H1 (cell line): ENCODE results near the gene IL2RG. TPM values are rescaled to one million over a fixed set of nuclear protein-coding genes. Genes with fewer than 3 reads are reported as not detected.

Source experiments
- CTCF ChIA-PET: fragments of 300-600 bp; sonication (Branson Sonifier 250); formaldehyde crosslinking; loops from one replicate; lab custom pipeline; 2021; ENCODE audit not compliant: partially characterized antibody; lab: Charles Lee
- POLR2A ChIA-PET: fragments of 300-600 bp; sonication (Branson Sonifier 250); formaldehyde crosslinking; loops from one replicate; lab custom pipeline; 2021; ENCODE audit warnings: inconsistent platforms; ENCODE audit not compliant: partially characterized antibody; lab: Charles Lee
- DNase-seq, 2 experiments: peaks; one replicate each; pipeline versions ENCODE4 v3.0.0 to v3.0.0-alpha.2; 2010 to 2022; ENCODE audit warnings: low spot score in 2 of 2, low read depth in 1 of 2, mixed read lengths in 1 of 2
- FAIRE-seq: peaks from 2 replicates; lab custom pipeline; 2011; peaks lifted over from hg19 to GRCh38; lab: Jason Lieb, UNC
- H2AFZ ChIP-seq: 2 replicates; pipeline ENCODE4 v1.8.1; 2012; ENCODE audit warnings: low read length, inconsistent platforms
- H2AK5ac ChIP-seq: 2 replicates; pipeline ENCODE4 v1.6.1; 2013; ENCODE audit warnings: low read depth, low read length
- H2BK120ac ChIP-seq: replicated peaks from 2 replicates; pipeline ENCODE3; 2013; ENCODE audit warnings: low read depth, low read length, inconsistent platforms
- H2BK12ac ChIP-seq: 2 replicates; pipeline ENCODE4 v1.6.1; 2013; ENCODE audit warnings: low read depth, low read length
- H2BK15ac ChIP-seq: 2 replicates; pipeline ENCODE4 v1.6.1; 2013; ENCODE audit warnings: low read length
- H2BK20ac ChIP-seq: 2 replicates; pipeline ENCODE4 v1.6.1; 2013; ENCODE audit warnings: low read length
- H2BK5ac ChIP-seq: 2 replicates; pipeline ENCODE4 v1.6.1; 2013; ENCODE audit warnings: low read depth, low read length
- H3K14ac ChIP-seq: 2 replicates; pipeline ENCODE4 v1.6.1; 2013; ENCODE audit warnings: inconsistent platforms; ENCODE audit not compliant: insufficient read length
- H3K18ac ChIP-seq: 2 replicates; pipeline ENCODE4 v1.6.1; 2013; ENCODE audit warnings: low read length; ENCODE audit errors: extremely low read depth
- H3K23ac ChIP-seq: 2 replicates; pipeline ENCODE4 v1.6.1; 2013; ENCODE audit warnings: inconsistent platforms; ENCODE audit not compliant: insufficient read length
- H3K23me2 ChIP-seq: 2 replicates; pipeline ENCODE4 v1.6.1; 2013; ENCODE audit warnings: low read depth, low read length
- H3K27ac ChIP-seq: 2 replicates; pipeline ENCODE4 v1.6.1; 2011; ENCODE audit warnings: low read depth, low read length, inconsistent platforms
- H3K27me3 ChIP-seq, 4 experiments: replicated peaks in 1 of 4; 1 replicate in 1 of 4; 2 replicates in 3 of 4; pipeline versions ENCODE4 v1.6.1 to v1.8.1; 2011 to 2013; ENCODE audit warnings: low read length in 3 of 4, mild to moderate bottlenecking in 3 of 4, inconsistent platforms in 2 of 4, mixed read lengths in 2 of 4, moderate library complexity in 1 of 4; ENCODE audit not compliant: control insufficient read depth in 3 of 4, insufficient read depth in 3 of 4; ENCODE audit errors: extremely low read depth in 1 of 4
- H3K36me3 ChIP-seq, 4 experiments: 2 replicates each; pipeline versions ENCODE4 v1.6.1 to v1.8.1; 2011 to 2013; ENCODE audit warnings: mild to moderate bottlenecking in 4 of 4, low read length in 3 of 4, moderate library complexity in 2 of 4, control low read depth in 1 of 4, inconsistent platforms in 1 of 4; ENCODE audit not compliant: insufficient read depth in 4 of 4, control insufficient read depth in 2 of 4
- H3K4ac ChIP-seq: replicated peaks from 2 replicates; pipeline ENCODE3; 2013; ENCODE audit warnings: low read length, low read depth, mixed read lengths, inconsistent platforms; ENCODE audit not compliant: insufficient read length
- H3K4me1 ChIP-seq, 4 experiments: replicated peaks in 1 of 4; 1 replicate in 1 of 4; 2 replicates in 3 of 4; pipeline versions ENCODE4 v1.6.1 to v1.8.1; 2011 to 2013; ENCODE audit warnings: low read length in 3 of 4, inconsistent platforms in 2 of 4, mixed read lengths in 1 of 4; ENCODE audit not compliant: insufficient read depth in 4 of 4, control insufficient read depth in 3 of 4
- H3K4me2 ChIP-seq, 2 experiments: 2 replicates each; pipeline versions ENCODE4 v1.6.1 to v1.8.1; 2011 to 2013; ENCODE audit warnings: low read depth in 2 of 2, low read length in 2 of 2, control low read depth in 1 of 2, inconsistent platforms in 1 of 2, mild to moderate bottlenecking in 1 of 2; ENCODE audit not compliant: insufficient read depth in 1 of 2
- H3K4me3 ChIP-seq, 4 experiments: fragments of 200-600, 300-600 bp in 1 of 4; sonication (generic), shearing (Covaris generic), sonication (Bioruptor Twin) in 1 of 4; 2 replicates each; pipeline versions ENCODE4 v1.5.1 to v1.8.1; 2011 to 2016; ENCODE audit warnings: low read length in 4 of 4, low read depth in 3 of 4, control low read depth in 2 of 4, inconsistent platforms in 2 of 4, mild to moderate bottlenecking in 2 of 4, mixed read lengths in 1 of 4, moderate library complexity in 1 of 4; ENCODE audit not compliant: insufficient read depth in 2 of 4; ENCODE audit errors: extremely low read depth in 1 of 4
- H3K56ac ChIP-seq: replicated peaks from 2 replicates; pipeline ENCODE3; 2013; ENCODE audit warnings: low read depth, mild to moderate bottlenecking, mixed read lengths, low read length, inconsistent platforms; ENCODE audit not compliant: insufficient read length
- H3K79me1 ChIP-seq: 2 replicates; pipeline ENCODE4 v1.6.1; 2013; ENCODE audit warnings: low read depth, low read length, control low read depth
- H3K79me2 ChIP-seq, 2 experiments: 2 replicates each; pipeline versions ENCODE4 v1.6.1 to v1.8.1; 2012 to 2013; ENCODE audit warnings: low read length in 2 of 2, mild to moderate bottlenecking in 2 of 2, inconsistent platforms in 1 of 2; ENCODE audit not compliant: insufficient read depth in 2 of 2, control insufficient read depth in 1 of 2
- H3K9ac ChIP-seq, 4 experiments: replicated peaks in 1 of 4; 1 replicate in 1 of 4; 2 replicates in 3 of 4; pipeline versions ENCODE4 v1.6.1 to v1.8.1; 2011 to 2013; ENCODE audit warnings: low read depth in 3 of 4, low read length in 3 of 4, control low read depth in 2 of 4, mild to moderate bottlenecking in 2 of 4, moderate library complexity in 2 of 4, inconsistent platforms in 1 of 4; ENCODE audit errors: extremely low read depth in 1 of 4
- H3K9me3 ChIP-seq, 2 experiments: 2 replicates each; pipeline versions ENCODE4 v1.6.1 to v1.8.1; 2012 to 2013; ENCODE audit warnings: mild to moderate bottlenecking in 2 of 2, moderate library complexity in 2 of 2, control low read depth in 1 of 2, inconsistent platforms in 1 of 2, low read depth in 1 of 2, low read length in 1 of 2, mixed read lengths in 1 of 2; ENCODE audit not compliant: insufficient read depth in 2 of 2
- H4K20me1 ChIP-seq, 2 experiments: replicated peaks in 1 of 2; 2 replicates each; pipeline versions ENCODE3 to v1.8.1; 2011 to 2013; ENCODE audit warnings: inconsistent platforms in 2 of 2, low read length in 2 of 2, mild to moderate bottlenecking in 1 of 2; ENCODE audit not compliant: insufficient read depth in 2 of 2, control insufficient read depth in 1 of 2
- H4K5ac ChIP-seq: 2 replicates; pipeline ENCODE4 v1.6.1; 2013; ENCODE audit warnings: low read length, low read depth, mixed read lengths, inconsistent platforms; ENCODE audit not compliant: insufficient read length
- H4K8ac ChIP-seq: 2 replicates; pipeline ENCODE4 v1.8.0; 2013; ENCODE audit warnings: mild to moderate bottlenecking, moderate library complexity, low read length, inconsistent platforms; ENCODE audit not compliant: insufficient read depth; ENCODE audit errors: extremely low read depth
- H4K91ac ChIP-seq: replicated peaks from 2 replicates; pipeline ENCODE3; 2013; ENCODE audit warnings: low read length, mixed read lengths, inconsistent platforms; ENCODE audit not compliant: insufficient read length
- CBX8 ChIP-seq: fragments of 300-800, 300-1000 bp; sonication (generic); IDR thresholded peaks from 2 replicates; pipeline ENCODE4 v1.7.1; 2016; ENCODE audit warnings: low read depth, low read length, borderline replicate concordance
- CHD1 ChIP-seq: IDR thresholded peaks from 2 replicates; pipeline ENCODE4 v1.6.1; 2012; ENCODE audit warnings: low read depth, low read length, improper control_type of control experiment
- CREB1 ChIP-seq: IDR thresholded peaks from 2 replicates; pipeline ENCODE4 v1.6.1; 2012; ENCODE audit warnings: inconsistent platforms
- CTBP2 ChIP-seq: IDR thresholded peaks from 2 replicates; pipeline ENCODE4 v1.7.0; 2011; ENCODE audit warnings: borderline replicate concordance, mild to moderate bottlenecking, moderate library complexity, mixed read lengths, low read length; ENCODE audit not compliant: insufficient read depth, insufficient read length
- PHF8 ChIP-seq: fragments of 200-600 bp; sonication (generic); conservative IDR thresholded peaks from 2 replicates; pipeline ENCODE4 v1.7.1; 2012; ENCODE audit warnings: low read depth, mild to moderate bottlenecking, inconsistent platforms, low read length, moderate library complexity
- TCF12 ChIP-seq: IDR thresholded peaks from 2 replicates; pipeline ENCODE4 v1.6.1; 2011; ENCODE audit warnings: low read depth, mild to moderate bottlenecking, low read length
- WGBS, 2 experiments: shearing (Covaris generic) in 1 of 2; methylation state at CpG; one replicate each; pipeline versions ENCODE4 v1.1.6 to v1.1.7; 2013 to 2015; ENCODE audit warnings: low lambda C conversion rate in 2 of 2, mixed read lengths in 2 of 2, inconsistent platforms in 1 of 2, low coverage in 1 of 2, missing lambda C conversion rate in 1 of 2; ENCODE audit not compliant: insufficient replicate concordance in 2 of 2, insufficient coverage in 1 of 2, insufficient read length in 1 of 2; ENCODE audit errors: extremely low coverage in 1 of 2, missing lambda C conversion rate in 1 of 2; 5-methylcytosine and 5-hydroxymethylcytosine counted together
- long read RNA-seq, 2 experiments: library from RNA in 1 of 2; library from capped mRNA in 1 of 2; stranded (forward); transcript quantifications; one replicate each; pipeline ENCODE4 v2.0.0, GENCODE V29; 2021; ENCODE audit warnings: inconsistent platforms in 1 of 2
- polyA minus RNA-seq, 3 experiments: library from RNA; depleted of rRNA, polyadenylated mRNA; stranded (reverse); fragments of >200 nt; gene quantifications; 1 replicate in 2 of 3; 2 replicates in 1 of 3; pipeline ENCODE4 v1.2.3, GENCODE V29; 2011
- polyA plus RNA-seq, 7 experiments: library from polyadenylated mRNA; depleted of rRNA in 3 of 7; stranded (reverse) in 5 of 7; unstranded in 2 of 7; fragments of >200 nt in 5 of 7; fragments of 200-250 nt in 2 of 7; gene quantifications; 1 replicate in 5 of 7; 2 replicates in 1 of 7; 4 replicates in 1 of 7; pipeline versions ENCODE4 v1.2.1 to v1.2.3, GENCODE V29; 2011 to 2013; ENCODE audit warnings: missing spikeins in 2 of 7, mixed read lengths in 2 of 7
- total RNA-seq: library from RNA; stranded (reverse); fragmentation: NEBNext Ultra II Directional; extraction: Animal tissue kit (Norgen Biotek cat#: 25700); gene quantifications from 2 replicates; pipeline ENCODE4 v1.2.1, GENCODE V29; 2021
- TF ChIP-seq, protein P1 (sequence below): IDR thresholded peaks from 2 replicates; pipeline ENCODE4 v1.6.1; 2011; ENCODE audit warnings: low read length, improper control_type of control experiment

The IL2RG gene
- not detected in 2 replicates for total RNA-seq
- not detected in 2 replicates for polyA plus RNA-seq (2011; rRNA removed)
- polyA plus RNA-seq (2011; cell fraction: cytosol; rRNA removed): 0.14 TPM
- polyA plus RNA-seq (2011; cell fraction: nucleus; rRNA removed): not detected
- polyA plus RNA-seq (2012, experiment 1 of 2): 0.10 to 0.27 TPM (median 0.19 TPM) in 3 of 4 replicates, not detected in the other
- polyA plus RNA-seq (2012, experiment 2 of 2): 0.08 TPM
- 0.04 TPM for polyA plus RNA-seq (2013, experiment 1 of 2)
- polyA plus RNA-seq (2013, experiment 2 of 2): 0.07 TPM
- polyA minus RNA-seq (2011; rRNA and poly(A)+ RNA removed): not detected in 2 replicates
- not detected for polyA minus RNA-seq (2011; cell fraction: cytosol; rRNA and poly(A)+ RNA removed)
- not detected for polyA minus RNA-seq (2011; cell fraction: nucleus; rRNA and poly(A)+ RNA removed)
- long read RNA-seq, experiment 1: 0 reads
- long read RNA-seq, experiment 2: 0 reads

DNA sequence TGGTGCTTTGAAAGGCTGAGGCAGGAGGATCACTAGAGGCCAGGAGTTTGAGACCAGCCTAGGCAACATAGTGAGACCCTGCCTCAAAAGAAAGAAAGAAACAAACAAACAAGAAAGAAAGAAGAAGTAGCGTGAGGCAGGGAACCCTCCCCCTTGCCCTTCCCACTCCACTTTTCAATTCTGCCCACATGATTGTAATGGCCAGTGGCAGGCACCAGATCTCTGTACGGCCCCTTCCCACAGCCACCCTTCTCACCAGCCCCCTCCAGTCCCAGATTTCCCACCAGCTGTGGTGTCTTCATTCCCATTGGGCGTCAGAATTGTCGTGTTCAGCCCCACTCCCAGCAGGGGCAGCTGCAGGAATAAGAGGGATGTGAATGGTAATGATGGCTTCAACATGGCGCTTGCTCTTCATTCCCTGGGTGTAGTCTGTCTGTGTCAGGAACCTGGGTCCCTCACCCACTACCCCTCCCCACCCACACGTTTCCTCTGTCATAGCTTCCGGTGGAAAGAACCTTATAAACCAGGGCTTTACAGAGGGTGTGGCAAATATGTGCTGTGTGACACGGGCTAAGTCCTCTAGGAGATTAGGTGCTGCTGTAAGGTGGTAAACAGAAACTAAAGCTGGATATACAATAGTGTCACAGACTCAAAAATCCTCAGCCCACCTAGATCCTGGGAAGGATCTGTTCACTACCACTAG lies at the start of gene IL2RG:
IL2RG (minus strand) TSS at position 437 of the 703 bp plus-strand sequence; CDS start at position 399, 38 bp downstream.
- no peak within 1 kb of the TSS for H3K4me2 ChIP-seq
- H3K9me3 ChIP-seq: no peaks in the 10 kb centered on the region
- H2BK120ac ChIP-seq: no peak within 1 kb of the TSS
- no peaks in the 10 kb centered on the region for H3K79me1 ChIP-seq
- peaks cover 0 to 2% (median 0%) of the 10 kb centered on the region in 4 experiments; a peak in 2 of 7 replicates for H3K27me3 ChIP-seq
- H3K79me2 ChIP-seq: no peaks in the 10 kb centered on the region
- no peak within 1 kb of the TSS for H3K4ac ChIP-seq
- 0 out of 7 replicates have a peak, but pooled peaks cover 0 to 5% (median 0%) of the 10 kb centered on the region in 4 experiments for H3K4me1 ChIP-seq
- H3K23me2 ChIP-seq: no peaks in the 10 kb centered on the region
- H4K91ac ChIP-seq: no peak within 1 kb of the TSS
- H3K18ac ChIP-seq: no peak within 1 kb of the TSS
- H3K23ac ChIP-seq: no peak within 1 kb of the TSS
- POLR2A ChIA-PET: interaction anchor here (0.7 to 1.3 kb wide), 4 partner anchors 8 to 71 kb away, joined by 3 to 5 read pairs (median 4); no protein-coding TSS in a partner anchor
- H3K4me3 ChIP-seq: no peak within 1 kb of the TSS
- H3K36me3 ChIP-seq: no peaks in the 10 kb centered on the region
- no peak within 1 kb of the TSS for H2BK5ac ChIP-seq
- no peak within 1 kb of the TSS for H3K14ac ChIP-seq
- H2BK20ac ChIP-seq: no peak within 1 kb of the TSS
- H4K8ac ChIP-seq: no peak within 1 kb of the TSS
- TF ChIP-seq, protein P1, sequence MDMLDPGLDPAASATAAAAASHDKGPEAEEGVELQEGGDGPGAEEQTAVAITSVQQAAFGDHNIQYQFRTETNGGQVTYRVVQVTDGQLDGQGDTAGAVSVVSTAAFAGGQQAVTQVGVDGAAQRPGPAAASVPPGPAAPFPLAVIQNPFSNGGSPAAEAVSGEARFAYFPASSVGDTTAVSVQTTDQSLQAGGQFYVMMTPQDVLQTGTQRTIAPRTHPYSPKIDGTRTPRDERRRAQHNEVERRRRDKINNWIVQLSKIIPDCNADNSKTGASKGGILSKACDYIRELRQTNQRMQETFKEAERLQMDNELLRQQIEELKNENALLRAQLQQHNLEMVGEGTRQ: no peak
- no peak for TF ChIP-seq CBX8
- no peak for TF ChIP-seq CTBP2
- TF ChIP-seq TCF12: no peak
- TF ChIP-seq PHF8: no peak
- no peak for TF ChIP-seq CREB1
- no peak for TF ChIP-seq CHD1
- no peak within 1 kb of the TSS for H3K27ac ChIP-seq
- CTCF ChIA-PET: no interaction called here
- H3K56ac ChIP-seq: no peak within 1 kb of the TSS
- no peak within 1 kb of the TSS for H2BK15ac ChIP-seq
- FAIRE-seq (no peak), DNase-seq (no peak)
- WGBS, 2 experiments: 95% methylated on average over 8 of the region's 8 CpGs; no CpG with 5 or more reads in 1 of the 2 experiments
- no peaks in the 10 kb centered on the region for H4K20me1 ChIP-seq
- H3K9ac ChIP-seq: no peak within 1 kb of the TSS
- no peak within 1 kb of the TSS for H2BK12ac ChIP-seq
- no peak within 1 kb of the TSS for H2AFZ ChIP-seq
- no peak within 1 kb of the TSS for H2AK5ac ChIP-seq
- H4K5ac ChIP-seq: no peak within 1 kb of the TSS
